Lower leg skin (tissue), 4 donors: Measurements from ENCODE around the gene HYAL2. TPM values are rescaled to one million over a fixed set of nuclear protein-coding genes. Genes with fewer than 3 reads are reported as not detected.

Experiments
- DNase-seq, 2 donors: peaks; one replicate each; pipeline ENCODE4 v3.0.0-alpha.2; 2019; ENCODE audit warnings: low spot score in 2 of 2
- H3K4me3 ChIP-seq: fragments of 200-600 bp; sonication (generic); 2 replicates; pipeline ENCODE4 v1.5.1; 2017; ENCODE audit warnings: mild to moderate bottlenecking, low read depth; ENCODE audit not compliant: poor library complexity, severe bottlenecking
- CTCF ChIP-seq, 3 donors: fragments of 450-650 bp; IDR thresholded peaks; one replicate each; pipeline ENCODE4 v1.5.1; 2016; ENCODE audit warnings: antibody characterized with exemption in 3 of 3, mild to moderate bottlenecking in 3 of 3, moderate library complexity in 2 of 3
- POLR2A ChIP-seq, 2 donors: fragments of 450-650 bp; IDR thresholded peaks; one replicate each; pipeline ENCODE4 v1.6.1; 2016 to 2017; ENCODE audit warnings: antibody characterized with exemption in 2 of 2, mild to moderate bottlenecking in 1 of 2, moderate library complexity in 1 of 2
- WGBS, 2 donors: methylation state at CpG; one replicate each; pipeline ENCODE4 v1.1.5; 2018; 5-methylcytosine and 5-hydroxymethylcytosine counted together
- intact Hi-C: fragments of 100-400 bp; cut with DNase I; formaldehyde crosslinking; loops from one replicate; pipeline ENCODE4 v1.15.0; 2023; ENCODE audit warnings: low total_unique reads
- total RNA-seq, 4 donors: library from RNA; depleted of rRNA; stranded (reverse); fragments of >200 nt; gene quantifications; one replicate each; pipeline ENCODE4 v1.1.0, GENCODE V29; 2016

Gene HYAL2
- total RNA-seq: 10 to 100 TPM; 44.1 to 95.7 (median 72.9) TPM

- 50 to 55% methylated on average over 31 of the region's 31 CpGs for WGBS, 2 donors
- DNase-seq: peak in 1 of 2 donors; percentile 50
These were observed at the start of gene HYAL2 for GRCh38 chr3:50322386-50323091. TSS of gene HYAL2 (minus strand) at chr3:50322745. CDS start at chr3:50320489, 2,256 bp downstream.

GRCh38 chr3:50371133-50371685 lies 48.7 kb upstream of the HYAL2 start:
- TF ChIP-seq POLR2A (IDR thresholded peaks at IDR 0.05): no peak
- no peak for TF ChIP-seq CTCF (IDR thresholded peaks at IDR 0.05)
- intact Hi-C loops: no loop called here
- 77 to 93% methylated on average over 3 of the region's 3 CpGs for WGBS, 2 donors
- no peak for DNase-seq
- H3K4me3 ChIP-seq: no peak overlapping the region

More at GRCh38 chr3:50322386-50323091, at the start of gene HYAL2:
- no peak for TF ChIP-seq CTCF (IDR thresholded peaks at IDR 0.05)
- TF ChIP-seq POLR2A (IDR thresholded peaks at IDR 0.05): no peak
- intact Hi-C loops: no loop called here
- peak within 1 kb of the TSS; percentile 42 for H3K4me3 ChIP-seq

- TF ChIP-seq POLR2A (IDR thresholded peaks at IDR 0.05): no peak
- TF ChIP-seq CTCF (IDR thresholded peaks at IDR 0.05): no peak
- no peak overlapping the region for H3K4me3 ChIP-seq
- WGBS, 2 donors: 43 to 45% methylated on average over 14 of the region's 14 CpGs
- no peak for DNase-seq
- intact Hi-C loops: no loop called here
These were observed 48.0 kb upstream of the HYAL2 start for GRCh38 chr3:50370594-50370993.

- no peak overlapping the region for H3K4me3 ChIP-seq
- no peak for TF ChIP-seq POLR2A (IDR thresholded peaks at IDR 0.05)
- TF ChIP-seq CTCF (IDR thresholded peaks at IDR 0.05): no peak
- WGBS, 2 donors: 55 to 67% methylated on average over 9 of the region's 9 CpGs
- intact Hi-C loops: no loop called here
- no peak for DNase-seq
These were observed 46.6 kb upstream of the HYAL2 start for GRCh38 chr3:50369012-50369670.

- H3K4me3 ChIP-seq: peak overlapping the region; percentile 32
- no peak for TF ChIP-seq CTCF (IDR thresholded peaks at IDR 0.05)
- 71 to 79% methylated on average over 5 of the region's 5 CpGs for WGBS, 2 donors
- intact Hi-C loops: no loop called here
- no peak for DNase-seq
These were observed 43.3 kb upstream of the HYAL2 start for GRCh38 chr3:50365842-50366220.
